ENCODE measurements around the gene CNTN1. TPM values are rescaled to one million over a fixed set of nuclear protein-coding genes. Genes with fewer than 3 reads are reported as not detected.

The CNTN1 gene
- total and polyA plus RNA-seq, 2 of the 4 experiments (the other 2 are of a cell fraction): 0.10 to 0.18 TPM

DNA sequence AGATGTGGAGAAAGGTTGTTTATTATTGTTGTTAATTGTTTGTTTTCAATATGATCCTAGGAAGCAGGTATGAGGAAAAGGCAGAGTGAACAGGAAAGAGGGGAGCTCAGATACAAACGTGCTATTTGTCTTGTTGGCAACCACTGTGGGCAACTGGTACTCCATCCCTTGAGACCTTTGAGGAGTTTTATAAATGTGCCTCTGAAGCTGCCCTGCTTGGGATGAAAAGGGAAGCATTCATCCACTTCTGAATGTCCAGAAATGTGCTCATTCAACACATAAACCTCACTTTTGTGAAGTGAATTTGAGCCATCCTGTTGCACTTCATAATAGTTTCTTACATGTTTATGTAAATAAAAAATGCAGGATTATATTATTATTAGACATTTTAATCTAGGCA is 331.6 kb downstream of the CNTN1 start:
- dilution Hi-C loops (cut with HindIII; ENCODE audit: low sequenced_read_pairs, unreplicated experiment): no loop called here
- H3K4me1 ChIP-seq (ENCODE audit: control insufficient read depth, insufficient read depth, low read length): no peaks in the 10 kb centered on the region
- no peak for ATAC-seq (ENCODE audit: low read depth)

More for the DNA sequence above, 331.6 kb downstream of the CNTN1 start:
- no peaks in the 10 kb centered on the region for H3K27me3 ChIP-seq (ENCODE audit: control insufficient read depth, insufficient read depth, low read length)
- no peak for DNase-seq
- no peak overlapping the region for H3K4me2 ChIP-seq (ENCODE audit: low read depth, low read length)
- intact Hi-C loops (cut with micrococcal nuclease): no loop called here
- no TSS peak for BruUV-seq (replicated peaks)
- TF ChIP-seq, protein P1, sequence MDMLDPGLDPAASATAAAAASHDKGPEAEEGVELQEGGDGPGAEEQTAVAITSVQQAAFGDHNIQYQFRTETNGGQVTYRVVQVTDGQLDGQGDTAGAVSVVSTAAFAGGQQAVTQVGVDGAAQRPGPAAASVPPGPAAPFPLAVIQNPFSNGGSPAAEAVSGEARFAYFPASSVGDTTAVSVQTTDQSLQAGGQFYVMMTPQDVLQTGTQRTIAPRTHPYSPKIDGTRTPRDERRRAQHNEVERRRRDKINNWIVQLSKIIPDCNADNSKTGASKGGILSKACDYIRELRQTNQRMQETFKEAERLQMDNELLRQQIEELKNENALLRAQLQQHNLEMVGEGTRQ (IDR thresholded peaks at IDR 0.05; ENCODE audit: low read depth, low read length): no peak
- no peak for TF ChIP-seq MAFK (IDR thresholded peaks at IDR 0.05; ENCODE audit: low read depth, low read length)
- no peak for TF ChIP-seq POLR2A (IDR thresholded peaks at IDR 0.05; ENCODE audit: low read depth, low read length)
- no peak for TF ChIP-seq RFX5 (IDR thresholded peaks at IDR 0.05; ENCODE audit: low read depth, low read length)
- TF ChIP-seq, protein P2, sequence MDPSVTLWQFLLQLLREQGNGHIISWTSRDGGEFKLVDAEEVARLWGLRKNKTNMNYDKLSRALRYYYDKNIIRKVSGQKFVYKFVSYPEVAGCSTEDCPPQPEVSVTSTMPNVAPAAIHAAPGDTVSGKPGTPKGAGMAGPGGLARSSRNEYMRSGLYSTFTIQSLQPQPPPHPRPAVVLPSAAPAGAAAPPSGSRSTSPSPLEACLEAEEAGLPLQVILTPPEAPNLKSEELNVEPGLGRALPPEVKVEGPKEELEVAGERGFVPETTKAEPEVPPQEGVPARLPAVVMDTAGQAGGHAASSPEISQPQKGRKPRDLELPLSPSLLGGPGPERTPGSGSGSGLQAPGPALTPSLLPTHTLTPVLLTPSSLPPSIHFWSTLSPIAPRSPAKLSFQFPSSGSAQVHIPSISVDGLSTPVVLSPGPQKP (IDR thresholded peaks at IDR 0.05; ENCODE audit: borderline replicate concordance, low read depth, low read length): no peak
- no peak for TF ChIP-seq RCOR1 (IDR thresholded peaks at IDR 0.05; ENCODE audit: insufficient replicate concordance, low read length)
- no peak for TF ChIP-seq CHD1 (IDR thresholded peaks at IDR 0.05; ENCODE audit: low read depth, low read length)
- TF ChIP-seq FOS (IDR thresholded peaks at IDR 0.05; ENCODE audit: low read depth, low read length): no peak
- no peak for TF ChIP-seq CEBPB (IDR thresholded peaks at IDR 0.05; ENCODE audit: low read depth, low read length)
- no peak for TF ChIP-seq NFE2L2 (IDR thresholded peaks at IDR 0.05; ENCODE audit: low read depth, low read length)
- TF ChIP-seq SMC3 (IDR thresholded peaks at IDR 0.05; ENCODE audit: low read depth, low read length): no peak
- no peak for TF ChIP-seq MAZ (IDR thresholded peaks at IDR 0.05; ENCODE audit: borderline replicate concordance, low read depth, low read length)
- no peak for TF ChIP-seq BHLHE40 (IDR thresholded peaks at IDR 0.05; ENCODE audit: low read depth, low read length)
- TF ChIP-seq, protein P3, sequence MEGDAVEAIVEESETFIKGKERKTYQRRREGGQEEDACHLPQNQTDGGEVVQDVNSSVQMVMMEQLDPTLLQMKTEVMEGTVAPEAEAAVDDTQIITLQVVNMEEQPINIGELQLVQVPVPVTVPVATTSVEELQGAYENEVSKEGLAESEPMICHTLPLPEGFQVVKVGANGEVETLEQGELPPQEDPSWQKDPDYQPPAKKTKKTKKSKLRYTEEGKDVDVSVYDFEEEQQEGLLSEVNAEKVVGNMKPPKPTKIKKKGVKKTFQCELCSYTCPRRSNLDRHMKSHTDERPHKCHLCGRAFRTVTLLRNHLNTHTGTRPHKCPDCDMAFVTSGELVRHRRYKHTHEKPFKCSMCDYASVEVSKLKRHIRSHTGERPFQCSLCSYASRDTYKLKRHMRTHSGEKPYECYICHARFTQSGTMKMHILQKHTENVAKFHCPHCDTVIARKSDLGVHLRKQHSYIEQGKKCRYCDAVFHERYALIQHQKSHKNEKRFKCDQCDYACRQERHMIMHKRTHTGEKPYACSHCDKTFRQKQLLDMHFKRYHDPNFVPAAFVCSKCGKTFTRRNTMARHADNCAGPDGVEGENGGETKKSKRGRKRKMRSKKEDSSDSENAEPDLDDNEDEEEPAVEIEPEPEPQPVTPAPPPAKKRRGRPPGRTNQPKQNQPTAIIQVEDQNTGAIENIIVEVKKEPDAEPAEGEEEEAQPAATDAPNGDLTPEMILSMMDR (conservative IDR thresholded peaks at IDR 0.05; ENCODE audit: low read depth, low read length): no peak
- no CpG with 5 or more reads among the region's 1 CpG for WGBS, 2 experiments (ENCODE audit: extremely low coverage in 2 of 2, insufficient read length in 1 of 2)
- H2BK120ac ChIP-seq (ENCODE audit: low read depth, low read length): no peak overlapping the region
- no peak overlapping the region for H4K91ac ChIP-seq (ENCODE audit: insufficient read depth, low read depth, low read length)
- no peaks in the 10 kb centered on the region for H4K20me1 ChIP-seq (ENCODE audit: insufficient read depth, low read length)
- no peak overlapping the region for H2BK5ac ChIP-seq (ENCODE audit: low read depth, low read length, poor library complexity, severe bottlenecking)
- H3K23ac ChIP-seq (ENCODE audit: low read depth, low read length): no peak overlapping the region
- no peak overlapping the region for H3K9ac ChIP-seq (ENCODE audit: low read depth, low read length)
- no peak overlapping the region for H3K4me3 ChIP-seq (ENCODE audit: insufficient read depth, low read depth, low read length)
- no peaks in the 10 kb centered on the region for H3K36me3 ChIP-seq (ENCODE audit: control insufficient read depth, insufficient read depth, low read length)
- CTCF ChIA-PET: no interaction called here
- H3K9me1 ChIP-seq (ENCODE audit: insufficient read depth, low read length): no peaks in the 10 kb centered on the region
- no peaks in the 10 kb centered on the region for H3K9me3 ChIP-seq (ENCODE audit: control insufficient read depth, insufficient read depth, low read length)
- no peaks in the 10 kb centered on the region for H3K79me1 ChIP-seq (ENCODE audit: low read depth in 1 of 2, low read length in 2 of 2)
- no peak overlapping the region for H3K56ac ChIP-seq (ENCODE audit: extremely low read depth, insufficient read depth, low read length)
- no peak overlapping the region for H3K4ac ChIP-seq (ENCODE audit: low read depth, low read length)
- H3K18ac ChIP-seq (ENCODE audit: low read depth, low read length): no peak overlapping the region
- in situ Hi-C loops (cut with MboI; ENCODE audit: low sequenced_read_pairs): no loop called here
- no peak overlapping the region for H2AK9ac ChIP-seq (replicated peaks; ENCODE audit: low read depth, low read length, poor library complexity)
- H2AFZ ChIP-seq (replicated peaks; ENCODE audit: low read length, poor library complexity): no peak overlapping the region
- no peak overlapping the region for H3K14ac ChIP-seq (replicated peaks; ENCODE audit: low read depth, low read length)
- no peak overlapping the region for H4K8ac ChIP-seq (ENCODE audit: low read depth in 2 of 2, low read length in 2 of 2)
- no peak overlapping the region for H4K5ac ChIP-seq (ENCODE audit: low read depth, low read length)
- POLR2A ChIA-PET (ENCODE audit: unreplicated experiment): no interaction called here
- H2BK15ac ChIP-seq (ENCODE audit: low read depth, low read length): no peak overlapping the region
- no peak overlapping the region for H2BK20ac ChIP-seq (ENCODE audit: low read depth, low read length)
- H3K27ac ChIP-seq (ENCODE audit: insufficient read depth, low read length): no peak overlapping the region
- no peak overlapping the region for H2AK5ac ChIP-seq (ENCODE audit: low read depth, low read length)

All from IMR-90 (cell line).